HG03439 (cell line): ENCODE results near the gene TYW3.

Experiments used
- ATAC-seq: cut with Tn5 transposase; IDR thresholded peaks from one replicate; pipeline ENCODE4 v1.9.1; 2021; ENCODE audit warnings: mild to moderate bottlenecking, moderate library complexity; ENCODE audit not compliant: unreplicated experiment

The TYW3 gene

GRCh38 chr1:74732960-74733603 lies at the start of gene TYW3, which contains the start of gene CRYZ:
TYW3 (plus strand) TSS chr1:74733152; CDS start chr1:74733245, 93 bp downstream.
CRYZ (minus strand) TSS chr1:74733050; CDS start chr1:74724821, 8,229 bp downstream.
- ATAC-seq, result peak; percentile 79

- no peak for ATAC-seq
These were observed 49.3 kb upstream of the TYW3 start for GRCh38 chr1:74683656-74684055.

- no peak for ATAC-seq
These were observed 48.7 kb upstream of the TYW3 start for GRCh38 chr1:74684301-74684700.

GRCh38 chr1:74686928-74687327 lies 46.0 kb upstream of the TYW3 start:
- no peak for ATAC-seq

- ATAC-seq, result no peak
These were observed 43.2 kb upstream of the TYW3 start for GRCh38 chr1:74689621-74690363.

- ATAC-seq, result no peak
These were observed 42.6 kb upstream of the TYW3 start for GRCh38 chr1:74690364-74690696.

GRCh38 chr1:74690909-74691308 lies 42.0 kb upstream of the TYW3 start:
- no peak for ATAC-seq

GRCh38 chr1:74693473-74693872 lies 39.5 kb upstream of the TYW3 start:
- no peak for ATAC-seq

GRCh38 chr1:74697832-74698231 lies 35.1 kb upstream of the TYW3 start:
- no peak for ATAC-seq

GRCh38 chr1:74699331-74699730 lies 33.6 kb upstream of the TYW3 start:
- ATAC-seq, result no peak

GRCh38 chr1:74703386-74704182 lies 29.4 kb upstream of the TYW3 start:
- no peak for ATAC-seq

GRCh38 chr1:74712881-74713280 lies 20.1 kb upstream of the TYW3 start:
- ATAC-seq, result no peak

- peak; percentile 11 for ATAC-seq
These were observed 19.1 kb upstream of the TYW3 start for GRCh38 chr1:74713849-74714248.

- ATAC-seq, result peak; percentile 53
These were observed 18.3 kb upstream of the TYW3 start for GRCh38 chr1:74714429-74715235.

- no peak for ATAC-seq
These were observed 17.8 kb upstream of the TYW3 start for GRCh38 chr1:74715236-74715502.

GRCh38 chr1:74715806-74716205 lies 17.1 kb upstream of the TYW3 start:
- ATAC-seq, result no peak

GRCh38 chr1:74716822-74717221 lies 16.1 kb upstream of the TYW3 start:
- ATAC-seq, result no peak

- no peak for ATAC-seq
These were observed 15.3 kb upstream of the TYW3 start for GRCh38 chr1:74717626-74718025.

- ATAC-seq, result no peak
These were observed 6.9 kb upstream of the TYW3 start for GRCh38 chr1:74726063-74726462.

GRCh38 chr1:74728736-74729135 lies 4.2 kb upstream of the TYW3 start:
- ATAC-seq, result no peak
